Amniotic epithelial cell (primary cell): ENCODE measurements around the gene PXN.
A peak's percentile ranks its signal among the peaks of the same experiment; 100 is the strongest.
"Not testable (repeated sequence)": the region's sequence is repeated elsewhere in the genome, so short reads cannot be mapped to it uniquely, and the experiment has no call there.

Source experiments
- DNase-seq: peaks from one replicate; pipeline ENCODE4 v3.0.0-alpha.2; 2010; ENCODE audit warnings: low read depth

PXN gene

GRCh38 chr12:120241561-120242274 is 23.8 kb downstream of the PXN start:
- no peak for DNase-seq

- DNase-seq = no peak
Observed at GRCh38 chr12:120240495-120240833, 25.1 kb downstream of the PXN start.

DNA sequence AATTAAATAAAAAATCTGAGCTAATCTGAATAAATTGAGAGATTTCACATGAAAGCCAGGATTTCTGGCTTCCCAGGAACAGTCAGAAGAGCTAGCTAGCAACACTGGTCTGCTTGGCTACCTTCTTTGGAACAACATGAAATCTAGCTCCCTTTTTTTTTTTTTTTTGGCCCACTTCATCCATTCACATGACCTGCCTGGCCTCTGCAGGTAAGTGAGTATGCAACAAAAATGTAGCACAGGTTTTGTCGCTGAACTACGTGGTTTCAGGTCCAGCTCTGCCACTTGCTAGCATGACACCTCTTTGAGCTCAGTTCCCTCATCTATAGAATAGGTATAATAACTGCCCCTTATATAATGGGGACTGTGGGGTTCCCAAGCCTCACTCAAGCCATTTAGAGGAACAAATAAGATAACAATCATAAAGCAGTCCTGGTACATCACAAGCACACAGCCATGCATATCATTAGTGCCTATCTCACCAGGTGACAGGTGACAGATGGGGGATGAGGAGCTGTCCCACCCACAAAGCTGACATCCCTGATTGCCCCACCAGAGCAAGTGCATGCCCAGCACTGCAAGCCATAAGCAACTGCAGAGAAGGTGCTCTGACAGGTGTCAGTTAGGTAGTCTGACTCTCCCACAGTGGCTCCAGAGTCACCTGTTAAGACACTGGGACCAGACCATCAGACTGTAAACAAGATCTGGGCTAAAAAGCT is 25.6 kb downstream of the PXN start:
- DNase-seq = no peak

DNA sequence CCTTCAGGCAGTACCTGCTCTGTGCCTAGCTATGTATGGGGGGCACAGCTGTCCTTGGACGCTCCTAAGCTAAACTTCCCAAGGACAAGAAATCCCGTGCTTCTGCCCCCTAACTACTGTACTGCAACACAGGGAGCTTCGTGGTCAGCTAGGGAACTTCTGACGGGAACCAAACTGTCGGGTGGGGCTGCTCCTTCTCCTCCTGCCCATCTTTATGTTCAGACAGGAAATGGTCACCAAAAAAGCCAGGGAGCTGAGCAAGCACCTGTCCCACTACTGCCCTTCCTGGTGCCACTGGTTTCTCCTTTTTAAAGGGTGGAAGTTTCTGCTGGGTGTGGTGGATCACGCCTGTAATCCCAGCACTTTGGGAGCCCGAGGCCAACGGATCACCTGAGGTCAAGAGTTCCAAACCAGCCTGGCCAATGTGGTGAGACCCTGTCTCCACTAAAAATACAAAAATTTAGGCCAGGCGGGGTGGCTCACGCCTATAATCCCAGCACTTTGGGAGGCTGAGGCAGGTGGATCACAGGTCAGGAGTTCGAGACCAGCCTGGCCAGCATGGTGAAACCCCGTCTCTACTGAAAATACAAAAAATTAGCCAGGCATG is 26.6 kb downstream of the PXN start:
- DNase-seq = no peak

- DNase-seq = no peak
Observed at GRCh38 chr12:120238217-120238616, 27.3 kb downstream of the PXN start.

DNA sequence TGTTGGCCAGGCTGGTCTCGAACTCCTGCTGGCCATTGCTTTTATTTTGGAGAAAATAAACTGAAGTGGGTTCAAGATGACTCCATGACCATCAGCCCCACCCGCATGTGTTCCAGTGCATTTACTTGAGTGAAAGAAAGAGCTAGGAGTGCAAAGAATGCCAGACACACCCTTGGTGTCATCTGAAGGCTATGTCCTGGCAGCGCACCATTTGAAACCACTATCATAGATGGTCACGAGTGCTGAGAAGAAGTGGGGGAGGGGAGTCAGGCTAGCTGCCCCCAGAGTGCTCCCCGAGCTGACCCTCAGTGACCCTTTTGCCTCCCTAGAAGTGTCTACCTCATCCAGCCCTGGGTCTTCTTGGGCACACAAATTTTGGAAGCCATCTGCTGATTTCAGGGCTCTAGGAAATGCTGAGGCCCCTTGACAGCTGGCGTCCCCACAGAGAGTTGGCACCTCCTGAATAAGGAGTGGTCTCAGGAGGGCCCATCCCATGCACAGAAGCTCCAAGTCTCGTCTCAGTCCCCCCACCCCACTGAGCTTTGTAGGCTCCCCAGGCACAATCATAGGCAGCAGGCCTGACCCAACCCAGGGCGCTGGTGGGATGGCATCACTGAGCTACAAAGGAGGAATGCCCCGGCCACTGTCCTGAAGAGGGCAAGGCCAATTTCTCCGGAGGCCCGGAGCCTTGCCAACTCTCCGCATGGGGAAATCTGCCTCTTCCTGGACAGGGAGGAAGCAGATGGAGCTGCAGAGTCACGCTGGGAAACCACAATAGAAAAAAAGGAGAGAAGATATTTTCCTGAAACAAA is 28.0 kb downstream of the PXN start:
- peak; percentile 78 for DNase-seq

- not testable (repeated sequence) for DNase-seq
Observed at GRCh38 chr12:120236809-120237208, 28.7 kb downstream of the PXN start.

DNA sequence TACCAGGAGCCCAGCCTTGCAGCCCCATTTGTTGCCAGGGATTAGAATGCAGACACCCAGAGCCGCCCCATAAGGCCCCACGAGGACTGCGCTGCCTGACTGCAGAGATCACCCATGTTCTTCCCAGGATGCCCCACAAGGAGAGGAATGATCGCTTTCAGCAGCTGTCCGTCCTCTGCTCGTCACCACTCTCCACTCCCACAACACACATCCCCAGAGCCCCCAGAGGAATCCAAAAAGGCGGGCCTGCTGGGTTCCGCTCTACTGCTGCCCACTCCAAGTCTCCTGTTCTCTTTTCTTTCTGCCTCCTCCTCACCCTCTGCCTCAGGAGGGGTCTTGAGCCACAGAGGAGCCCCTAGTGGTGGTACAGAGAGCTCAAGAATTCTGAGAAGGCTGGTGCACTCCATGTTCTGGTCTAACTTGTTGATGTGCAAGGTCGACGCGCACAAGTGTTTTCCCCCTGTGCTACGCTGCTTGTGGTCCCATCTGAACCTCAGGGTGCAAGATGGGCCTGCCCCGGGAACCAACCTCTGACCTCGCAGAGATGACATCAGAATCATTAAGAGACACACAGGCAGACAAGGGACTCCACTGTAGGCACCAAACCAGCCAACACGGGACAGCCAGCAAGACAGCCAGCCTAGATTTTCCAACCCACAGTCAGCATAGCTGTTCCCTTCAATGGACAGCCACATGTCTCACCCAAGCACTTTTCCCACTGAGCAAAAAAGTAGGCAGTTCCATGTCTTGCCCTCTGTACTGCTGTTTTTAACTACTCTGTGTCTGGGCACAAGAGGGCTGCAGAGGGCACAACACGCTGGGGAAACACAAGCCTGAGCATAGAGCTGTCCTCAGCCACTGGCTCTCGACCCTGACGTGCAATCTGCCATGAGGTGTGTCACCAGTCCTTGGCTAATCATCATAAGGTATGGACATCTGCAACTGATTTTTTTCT is 29.9 kb downstream of the PXN start:
- DNase-seq = no peak

DNA sequence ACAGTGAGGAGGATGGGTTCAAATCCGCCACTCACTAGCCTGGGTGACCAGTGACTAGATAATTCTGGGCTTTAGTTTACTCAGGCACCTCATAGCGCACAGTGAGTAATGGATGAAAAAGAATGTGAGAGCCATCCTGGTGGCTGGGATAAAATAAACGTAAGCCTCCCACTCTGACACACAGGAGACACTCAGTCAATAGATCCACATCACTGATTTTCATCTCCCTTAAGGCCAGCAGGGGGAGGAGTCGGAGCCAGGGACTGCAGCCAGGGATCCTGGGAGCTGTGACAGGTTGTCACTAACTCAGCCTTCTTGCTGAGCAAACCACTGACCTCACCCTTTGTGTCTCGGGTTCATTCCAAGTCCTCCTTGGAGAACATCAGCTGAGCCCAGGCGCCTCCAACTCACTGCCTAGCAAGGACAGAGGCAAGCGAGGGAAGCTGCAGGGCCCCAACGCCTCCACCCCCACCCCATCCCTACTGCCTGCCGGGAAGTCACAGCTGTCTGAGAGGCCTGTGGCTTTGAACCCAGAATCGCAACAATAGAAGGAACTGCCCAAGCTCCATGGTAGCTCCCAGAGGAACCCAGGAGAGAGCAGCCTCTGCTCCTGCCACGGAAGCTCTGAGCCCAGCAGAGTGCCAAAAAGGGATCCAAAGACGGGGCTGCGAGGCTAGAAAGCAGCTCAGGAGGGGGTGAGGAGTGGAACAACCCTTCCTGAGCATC is 30.7 kb downstream of the PXN start:
- peak; percentile 84 for DNase-seq

GRCh38 chr12:120231316-120232011 is 34.1 kb downstream of the PXN start:
- peak; percentile 81 for DNase-seq

DNA sequence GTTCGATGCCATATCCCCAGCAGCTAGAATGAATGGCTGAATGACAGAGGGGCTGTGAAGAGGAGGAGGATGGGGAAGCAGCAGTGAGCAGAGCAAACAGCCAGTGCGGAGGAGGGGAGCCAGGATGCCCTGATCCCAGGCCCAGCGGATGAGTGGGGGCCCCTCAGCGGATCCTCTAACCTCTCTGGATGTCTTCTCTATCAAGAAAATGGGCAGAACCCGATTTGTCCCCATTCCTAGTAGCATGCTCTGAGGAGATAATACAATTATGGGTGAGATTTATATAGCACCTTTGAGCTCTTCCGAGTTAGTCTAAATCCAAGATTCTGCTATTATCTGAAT is 34.6 kb downstream of the PXN start:
- no peak for DNase-seq

DNA sequence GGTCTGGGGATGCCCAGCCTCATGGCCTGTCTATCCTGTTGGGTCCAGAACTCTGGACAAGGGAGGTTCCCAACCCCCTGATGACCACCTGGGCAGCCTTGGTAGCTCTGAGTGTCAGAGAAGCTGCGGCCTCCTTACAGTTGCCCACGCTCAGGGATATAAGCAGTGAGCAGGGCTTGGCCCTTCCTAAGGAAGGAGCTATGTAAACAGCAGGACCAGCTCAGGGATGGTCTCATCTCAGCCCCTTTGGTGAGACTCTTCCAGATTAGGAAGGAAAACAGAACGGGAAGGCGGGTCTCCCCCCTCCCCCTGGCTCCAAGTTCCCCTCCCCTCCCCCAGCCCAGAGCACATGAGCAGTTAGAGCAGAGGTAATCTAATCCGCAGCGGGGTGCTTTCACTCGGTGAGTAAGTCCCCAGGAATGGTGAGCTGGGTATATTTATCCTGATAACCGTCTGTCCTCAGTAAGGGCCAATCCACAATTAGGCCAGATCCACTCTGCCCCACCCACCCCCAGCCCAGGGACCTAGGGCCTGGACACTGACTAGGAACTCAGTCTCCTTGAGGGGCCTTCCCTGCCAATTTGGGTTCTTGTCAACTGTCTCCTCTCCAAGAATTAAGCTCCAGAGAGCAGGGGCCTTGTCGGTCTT is 35.1 kb downstream of the PXN start:
- DNase-seq = peak; percentile 95

- peak; percentile 56 for DNase-seq
Observed at GRCh38 chr12:120229487-120230325, 35.8 kb downstream of the PXN start.

DNA sequence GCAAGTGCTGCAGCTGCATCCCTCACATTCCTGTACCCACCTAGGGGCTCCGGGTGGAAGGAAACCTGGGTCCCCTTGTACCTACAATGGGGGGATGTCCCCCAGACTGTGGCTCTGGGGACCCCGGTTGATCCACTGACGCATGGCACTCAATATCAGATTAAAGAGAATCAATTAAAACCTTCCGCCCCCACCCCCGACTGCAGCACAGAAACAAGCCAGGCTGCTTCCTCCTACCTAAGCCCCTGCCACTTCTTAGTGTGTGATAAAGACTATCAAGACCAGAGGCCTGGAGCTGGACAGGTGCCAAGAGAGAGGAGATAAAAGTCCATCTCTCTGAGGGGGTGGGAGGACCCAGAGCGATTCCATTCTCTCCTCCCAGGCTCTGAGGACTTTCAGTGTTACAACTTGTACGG is 36.5 kb downstream of the PXN start:
- peak; percentile 72 for DNase-seq

GRCh38 chr12:120228291-120229070 is 37.0 kb downstream of the PXN start:
- DNase-seq = peak; percentile 72

DNA sequence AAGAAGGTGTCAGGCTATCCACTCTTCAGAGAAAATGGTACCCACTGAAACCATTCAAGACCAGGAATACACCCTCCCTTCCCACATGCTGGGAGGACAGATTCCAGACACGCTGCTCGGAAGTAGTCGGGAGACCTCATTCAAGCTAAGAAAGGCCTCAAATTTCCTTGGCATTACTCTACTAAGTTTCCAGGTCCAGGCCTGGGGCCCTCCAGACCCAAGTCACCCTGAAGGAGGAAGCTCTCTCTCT is 37.6 kb downstream of the PXN start:
- DNase-seq = no peak

- no peak for DNase-seq
Observed at GRCh38 chr12:120227233-120228040, 38.1 kb downstream of the PXN start.
